Lung (tissue), 12 donors: ENCODE data around the gene KRTAP1-1. TPM values are rescaled to one million over a fixed set of nuclear protein-coding genes. Genes with fewer than 3 reads are reported as not detected.

Experiments used
- ATAC-seq: fragments of 200-7000 bp; cut with Tn5 transposase; one replicate; pipeline ENCODE4 v1.9.1; 2020; ENCODE audit warnings: moderate number of reproducible peaks; ENCODE audit not compliant: insufficient read depth, low FRiP score
- DNase-seq, 3 donors: peaks; one replicate each; pipeline ENCODE4 v3.0.0-alpha.2; 2013 to 2017
- H3K27ac ChIP-seq, 2 donors: one replicate each; pipeline ENCODE4 v1.5.1; 2013; ENCODE audit warnings: mild to moderate bottlenecking in 2 of 2, moderate library complexity in 2 of 2, control low read depth in 1 of 2, inconsistent platforms in 1 of 2, low read depth in 1 of 2, low read length in 1 of 2
- H3K27me3 ChIP-seq, 3 donors: one replicate each; pipeline ENCODE4 v1.5.1; 2013; ENCODE audit warnings: low read length in 2 of 3; ENCODE audit not compliant: control insufficient read depth in 3 of 3, insufficient read depth in 3 of 3
- H3K36me3 ChIP-seq, 4 donors: one replicate each; pipeline ENCODE4 v1.5.1; 2013; ENCODE audit warnings: low read length in 4 of 4, mild to moderate bottlenecking in 1 of 4, moderate library complexity in 1 of 4; ENCODE audit not compliant: control insufficient read depth in 4 of 4, insufficient read depth in 4 of 4
- H3K4me1 ChIP-seq, 5 donors: one replicate each; pipeline ENCODE4 v1.5.1; 2013; ENCODE audit warnings: low read length in 5 of 5, mild to moderate bottlenecking in 2 of 5, moderate library complexity in 1 of 5; ENCODE audit not compliant: control insufficient read depth in 5 of 5, insufficient read depth in 5 of 5
- H3K4me3 ChIP-seq: one replicate; pipeline ENCODE4 v1.5.1; 2013; ENCODE audit warnings: mild to moderate bottlenecking, control low read depth, moderate library complexity
- H3K9ac ChIP-seq, 2 donors: one replicate each; pipeline ENCODE4 v1.5.1; 2013; ENCODE audit warnings: low read length in 2 of 2, control low read depth in 1 of 2; ENCODE audit not compliant: insufficient read depth in 1 of 2
- H3K9me3 ChIP-seq, 4 donors: one replicate each; pipeline ENCODE4 v1.5.1; 2013; ENCODE audit warnings: low read length in 3 of 4, mild to moderate bottlenecking in 1 of 4, moderate library complexity in 1 of 4; ENCODE audit not compliant: control insufficient read depth in 4 of 4, insufficient read depth in 3 of 4
- CTCF ChIP-seq: IDR thresholded peaks from 2 replicates; pipeline ENCODE4 v1.5.1; 2012; ENCODE audit warnings: mild to moderate bottlenecking; ENCODE audit errors: control extremely low read depth, extremely low read depth
- WGBS, 2 donors: extraction: QIAGEN DNeasy Blood & Tissue Kit; methylation state at CpG; one replicate each; pipeline ENCODE4 v1.1.7; 2013; 5-methylcytosine and 5-hydroxymethylcytosine counted together
- polyA plus RNA-seq, 2 donors: library from polyadenylated mRNA; stranded (reverse); fragments of 200-250 nt; gene quantifications; one replicate each; pipeline ENCODE4 v1.2.1, GENCODE V29; 2013
- total RNA-seq, 2 donors: library from RNA; depleted of rRNA in 1 of 2; stranded (reverse); fragments of >200 nt in 1 of 2; gene quantifications; one replicate each; pipeline ENCODE4 v1.2.1, GENCODE V29; 2014 to 2021
- donor health status: control.
- donor health status: control.
- donor health status: Bipolar disorder and iron deficiency.
- donor health status: healthy.
- donor health status: DM: yes; HTN: yes; CAD: no.

KRTAP1-1 gene
- total and polyA plus RNA-seq, 4 donors = not detected

DNA sequence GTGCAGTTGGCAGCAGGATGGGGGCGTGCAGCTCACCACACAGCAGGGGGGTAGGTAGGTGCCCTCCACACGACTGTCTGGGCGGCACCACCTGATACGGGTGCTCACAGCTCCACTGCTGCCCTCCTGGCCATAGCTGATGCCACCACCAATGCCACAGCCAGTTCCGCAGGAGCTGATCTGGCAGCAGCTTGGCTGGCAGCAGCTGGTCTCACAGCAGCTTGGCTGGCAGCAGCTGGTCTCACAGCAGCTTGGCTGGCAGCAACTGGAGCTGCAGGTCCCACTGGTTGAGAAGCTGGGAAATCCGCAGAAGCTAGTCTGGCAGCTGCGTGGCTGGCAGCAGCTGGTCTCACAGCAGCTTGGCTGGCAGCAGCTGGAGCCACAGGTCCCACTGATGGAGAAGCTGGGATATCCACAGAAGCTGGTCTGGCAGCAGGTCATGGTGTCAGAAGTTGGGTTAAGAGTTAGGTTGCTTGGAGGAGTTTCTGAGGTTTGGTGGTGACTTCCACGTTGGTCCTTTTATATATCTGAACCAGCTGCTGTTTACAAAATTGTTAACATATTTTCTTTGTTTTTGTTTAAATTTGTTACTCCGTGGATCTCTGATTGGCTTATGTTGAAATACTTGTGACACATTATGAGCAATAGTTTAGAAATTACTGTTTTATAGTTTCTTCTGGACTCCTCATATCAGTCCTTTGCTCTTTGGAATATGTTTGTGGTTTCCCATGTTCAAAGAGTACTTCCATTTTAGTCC, 14.4 kb downstream of the KRTAP1-1 start, which contains the start of gene KRTAP1-5:
TSS of gene KRTAP1-5 (minus strand) at position 494 of the 757 bp plus-strand sequence. CDS start at position 441, 53 bp downstream.
- ATAC-seq (no peak), DNase-seq (no peak)
- no peak within 1 kb of the TSS for H3K9ac ChIP-seq
- no peak for TF ChIP-seq CTCF
- no peak within 1 kb of the TSS for H3K4me3 ChIP-seq
- H3K9me3 ChIP-seq = peaks cover 0 to 4% (median 0%) of the 10 kb centered on the region in 4 donors
- 77 to 85% methylated on average over 9 of the region's 9 CpGs for WGBS, 2 donors
- H3K4me1 ChIP-seq = no peaks in the 10 kb centered on the region
- no peaks in the 10 kb centered on the region for H3K36me3 ChIP-seq
- no peak within 1 kb of the TSS for H3K27ac ChIP-seq
- H3K27me3 ChIP-seq = no peaks in the 10 kb centered on the region

GRCh38 chr17:41024697-41025096, 16.6 kb downstream of the KRTAP1-1 start:
- no peak for TF ChIP-seq CTCF
- no peak for ATAC-seq
- H3K27ac ChIP-seq = no peak overlapping the region
- no peaks in the 10 kb centered on the region for H3K4me1 ChIP-seq
- H3K36me3 ChIP-seq = no peaks in the 10 kb centered on the region
- H3K9me3 ChIP-seq = peaks cover 0 to 4% (median 0%) of the 10 kb centered on the region in 4 donors
- no peak for DNase-seq
- no peak overlapping the region for H3K9ac ChIP-seq
- H3K4me3 ChIP-seq = no peak overlapping the region
- no peaks in the 10 kb centered on the region for H3K27me3 ChIP-seq
- 70 to 82% methylated on average over 3 of the region's 3 CpGs for WGBS, 2 donors

DNA sequence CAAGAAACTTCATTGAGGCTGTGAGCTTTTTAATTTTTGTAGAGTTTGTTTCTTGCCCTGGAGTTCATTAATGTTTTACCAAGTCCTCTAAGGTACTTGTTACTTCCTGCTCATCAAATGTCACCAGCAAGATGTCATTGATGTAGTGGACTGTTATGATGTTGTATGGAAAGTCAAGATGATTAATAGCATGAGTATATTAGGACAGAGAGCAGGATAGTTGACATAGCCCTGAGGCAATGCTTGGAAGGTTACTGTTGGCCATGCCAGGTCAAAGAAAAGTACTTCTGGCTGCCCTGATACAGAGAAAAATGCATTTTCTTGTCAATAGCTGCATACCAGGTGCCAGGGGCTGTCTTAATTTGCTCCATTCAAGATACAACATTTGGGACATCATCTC, 20.9 kb downstream of the KRTAP1-1 start:
- no peak overlapping the region for H3K4me3 ChIP-seq
- H3K36me3 ChIP-seq = no peaks in the 10 kb centered on the region
- no peak for ATAC-seq
- no peak for TF ChIP-seq CTCF
- no peak overlapping the region for H3K27ac ChIP-seq
- H3K9ac ChIP-seq = no peak overlapping the region
- H3K4me1 ChIP-seq = no peaks in the 10 kb centered on the region
- no peak for DNase-seq
- H3K27me3 ChIP-seq = no peaks in the 10 kb centered on the region
- peaks cover 0 to 4% (median 1%) of the 10 kb centered on the region in 4 donors for H3K9me3 ChIP-seq
